ENCODE measurements around the gene EPB41L1.
"Not testable (repeated sequence)": the region's sequence is repeated elsewhere in the genome, so short reads cannot be mapped to it uniquely, and the experiment has no call there.

The EPB41L1 gene

DNA sequence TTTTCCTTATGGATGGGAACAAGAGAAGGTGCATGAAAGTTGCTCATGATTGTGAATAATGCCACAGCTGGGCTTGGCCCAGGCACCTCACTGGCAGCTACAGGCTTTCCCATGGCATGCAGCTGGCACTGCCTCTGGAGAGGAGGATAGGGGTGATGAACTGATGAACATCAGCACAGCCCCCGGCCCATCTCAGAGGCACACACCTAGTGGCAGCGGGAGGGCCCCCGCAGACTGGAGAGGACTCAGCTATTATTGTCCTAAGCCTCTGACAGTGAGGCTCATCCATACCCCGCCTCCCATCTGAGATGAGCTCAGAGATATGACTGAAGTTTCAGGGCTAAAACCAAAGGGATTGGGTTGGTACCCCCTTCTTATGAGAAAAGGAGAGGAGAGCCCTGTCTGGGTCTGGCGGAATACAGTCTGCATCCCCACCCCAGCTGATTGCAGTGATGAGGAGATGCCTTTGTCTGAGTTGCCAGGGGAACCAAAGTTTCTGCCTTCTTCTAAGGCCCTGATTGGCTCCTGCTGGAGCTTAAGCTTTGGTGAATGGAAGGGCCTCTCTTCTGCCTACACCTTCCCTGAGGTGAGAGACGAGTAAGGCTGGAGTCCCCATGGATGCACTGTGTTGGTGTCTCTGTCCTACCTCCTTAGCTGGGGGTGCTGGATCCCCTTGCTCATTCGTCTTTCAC is 27.6 kb upstream of the EPB41L1 start:
- DNase-seq = no peak

DNA sequence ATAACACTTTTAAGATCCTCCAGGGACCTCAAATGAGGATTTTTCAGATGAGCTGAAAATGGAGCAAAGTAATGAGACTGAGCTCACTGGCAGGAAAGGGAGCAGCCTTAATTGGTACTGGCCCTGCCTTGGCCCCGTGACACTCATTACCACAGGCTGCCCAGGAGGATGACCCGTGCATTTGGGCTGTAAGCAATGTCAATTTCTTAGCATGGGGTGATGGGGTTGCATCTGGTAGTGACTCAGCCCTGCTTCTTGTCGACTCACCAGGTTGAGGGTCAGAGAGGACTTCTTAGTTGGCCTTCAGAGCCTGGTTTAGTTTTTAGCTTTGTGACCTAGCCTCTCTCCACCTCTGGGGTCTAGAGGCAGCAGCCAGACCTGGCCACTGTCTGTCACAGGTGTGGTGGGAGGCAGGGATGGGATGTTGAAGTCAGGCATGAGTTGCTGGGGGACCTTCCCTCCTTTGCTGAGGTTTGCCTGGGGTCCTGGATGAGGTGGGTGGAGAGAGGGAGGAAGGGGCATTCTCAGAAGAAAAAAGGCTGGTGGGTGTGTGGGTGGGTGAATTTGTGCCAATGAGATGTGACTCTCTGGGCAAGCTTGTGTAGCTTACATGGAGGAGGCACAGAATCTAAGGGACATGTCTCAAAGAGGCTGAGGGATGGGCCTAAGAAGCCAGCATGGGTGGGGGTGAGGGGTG is 25.9 kb upstream of the EPB41L1 start:
- no peak for DNase-seq

DNA sequence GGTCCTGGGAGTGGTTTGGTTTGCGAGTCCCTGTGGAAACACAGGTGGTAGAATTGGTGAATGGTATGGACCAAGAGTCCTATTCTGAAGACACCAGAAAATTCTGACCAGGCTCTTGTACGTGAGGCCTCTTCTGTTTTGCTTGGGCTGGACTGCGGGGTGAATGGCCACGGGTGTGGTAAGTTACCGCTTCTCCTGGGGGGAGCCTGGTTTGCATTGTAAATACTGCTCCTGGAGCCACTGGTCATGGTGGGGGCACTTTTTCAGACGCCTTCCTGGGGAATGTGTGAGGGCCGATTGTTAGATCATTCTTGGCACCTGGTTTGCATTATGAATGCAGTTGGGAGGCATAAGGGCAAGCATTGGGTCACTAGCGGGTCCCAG is 25.4 kb upstream of the EPB41L1 start:
- no peak for DNase-seq

DNA sequence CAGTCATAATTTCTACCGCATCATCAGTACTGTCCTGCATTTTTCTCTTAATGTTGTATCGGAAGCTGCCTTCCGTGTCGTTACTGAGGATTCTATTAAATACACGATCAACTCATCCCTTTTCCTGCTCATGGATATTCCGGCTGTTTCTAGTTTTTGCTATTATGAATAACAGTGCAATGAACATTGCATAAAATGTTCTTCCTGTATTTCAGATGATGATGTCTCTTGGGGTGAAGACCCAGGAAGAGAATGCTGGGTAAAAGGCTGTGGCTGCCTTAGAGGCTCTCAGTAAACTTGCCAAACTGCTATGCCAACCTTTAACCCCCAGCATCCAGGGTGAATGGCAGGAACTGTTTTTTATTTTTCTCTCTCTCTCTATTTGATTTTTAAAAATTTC is 24.1 kb upstream of the EPB41L1 start:
- no peak for DNase-seq

DNA sequence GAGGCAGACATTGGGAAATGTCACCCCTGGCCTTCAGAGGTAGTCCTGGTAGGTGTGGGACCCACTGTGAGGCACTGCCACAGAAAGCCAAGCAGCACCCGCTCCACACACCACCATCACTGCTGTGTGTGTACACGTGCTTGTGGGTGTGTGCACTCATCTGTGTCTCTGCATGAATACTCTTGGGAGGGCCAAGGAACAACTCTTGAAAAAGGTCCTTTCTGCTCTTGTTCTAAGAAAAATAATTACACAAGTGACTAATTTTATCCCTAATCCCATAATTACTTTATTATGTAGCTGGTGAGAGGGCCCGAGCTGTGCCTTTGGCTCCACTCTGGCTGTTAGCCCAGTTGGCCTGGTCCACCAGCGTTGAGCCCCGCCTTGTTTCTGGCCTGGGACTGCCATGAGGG is 21.7 kb upstream of the EPB41L1 start:
- DNase-seq = no peak

DNA sequence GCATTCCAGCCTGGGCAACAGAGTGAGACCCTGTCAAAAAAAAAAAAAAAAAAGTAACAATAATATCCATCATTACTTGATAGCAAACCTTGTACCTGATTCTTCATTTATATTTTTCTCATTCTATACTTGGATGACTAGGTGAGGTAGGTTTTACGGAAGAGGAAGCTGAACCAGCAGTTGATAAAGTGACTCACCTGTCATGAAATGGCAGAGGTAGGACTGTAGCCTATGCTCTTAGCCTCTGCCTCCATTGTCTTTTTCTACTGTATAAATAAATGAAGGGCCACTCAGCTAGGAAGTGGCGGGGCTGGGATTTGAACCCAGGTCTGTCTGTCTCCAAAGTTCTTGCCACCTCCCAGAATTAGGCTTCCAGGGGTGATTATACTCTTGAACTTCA is 20.7 kb upstream of the EPB41L1 start:
- DNase-seq = no peak

DNA sequence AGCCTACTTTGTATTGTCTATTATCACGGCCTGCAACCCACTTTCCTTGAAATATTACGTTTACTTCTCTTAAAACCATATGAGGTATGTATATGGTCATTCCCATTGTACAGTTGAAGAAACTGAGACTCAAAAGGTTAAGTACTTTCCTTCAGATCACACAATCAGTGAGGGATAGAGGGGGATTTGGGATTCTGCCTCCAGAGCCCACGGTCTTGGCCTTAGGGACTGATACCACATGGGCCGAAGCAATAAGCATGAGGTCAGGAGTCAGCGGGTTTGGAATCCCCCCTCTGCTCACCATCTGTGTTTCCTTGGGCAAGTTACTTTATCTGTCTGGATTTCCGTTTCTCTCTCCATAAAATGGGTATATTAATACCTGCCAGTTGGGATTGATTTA is 19.4 kb upstream of the EPB41L1 start:
- DNase-seq = no peak

DNA sequence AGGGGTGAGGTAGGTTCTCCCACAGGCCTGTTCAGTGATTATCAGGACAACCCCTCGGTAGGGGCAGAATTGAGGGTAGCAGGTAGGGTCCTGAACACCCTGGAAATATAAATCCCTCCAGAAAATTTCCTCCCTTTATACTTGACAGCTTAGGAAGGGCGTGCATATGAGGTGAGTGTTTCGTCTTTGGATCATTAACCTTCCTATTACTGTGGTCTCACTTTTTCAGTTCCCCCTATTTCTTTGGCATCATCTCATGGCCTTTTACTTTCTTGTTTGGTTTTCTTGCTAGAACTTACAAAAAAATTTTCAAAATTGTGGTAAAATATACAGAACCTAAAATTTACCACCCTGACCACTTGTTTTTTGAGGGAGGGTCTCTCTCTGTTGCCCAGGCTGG is 18.7 kb upstream of the EPB41L1 start:
- no peak for DNase-seq

DNA sequence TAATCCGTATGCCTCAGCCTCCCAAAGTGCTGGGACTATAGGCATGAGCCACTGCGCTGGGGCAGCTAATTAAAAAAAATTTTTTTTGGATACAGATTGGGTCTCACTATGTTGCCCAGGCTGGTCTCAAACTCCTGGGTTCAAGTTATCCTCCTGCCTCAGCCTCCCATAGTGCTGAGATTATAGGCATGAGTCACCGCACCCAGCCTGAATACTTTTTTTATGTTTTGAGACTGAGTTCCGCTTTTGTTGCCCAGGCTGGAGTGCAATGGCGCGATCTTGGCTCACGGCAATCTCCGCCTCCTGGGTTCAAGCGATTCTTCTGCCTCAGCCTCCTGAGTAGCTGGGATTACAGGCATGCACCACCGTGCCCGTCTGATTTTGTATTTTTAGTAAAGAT is 17.2 kb upstream of the EPB41L1 start:
- DNase-seq = not testable (repeated sequence)

DNA sequence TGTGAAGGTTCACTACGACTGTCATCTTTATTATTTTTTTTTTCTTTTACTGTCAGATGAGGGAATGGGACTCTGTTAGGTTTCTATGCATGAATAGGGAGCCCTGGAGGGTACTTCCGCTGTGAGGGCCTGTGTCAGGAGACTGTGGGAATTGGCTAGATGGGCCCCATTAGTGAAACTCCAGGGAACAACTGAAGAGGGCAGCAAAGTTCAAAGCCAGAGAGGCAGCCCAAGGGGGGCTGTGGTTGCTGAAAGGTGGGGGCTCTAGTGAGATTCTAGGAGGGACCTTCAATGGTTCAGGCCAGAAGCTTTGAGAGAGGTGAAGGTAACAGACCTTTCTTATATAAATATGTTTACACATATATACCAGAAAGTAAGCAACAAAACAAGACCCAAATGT is 13.2 kb upstream of the EPB41L1 start:
- no peak for DNase-seq

DNA sequence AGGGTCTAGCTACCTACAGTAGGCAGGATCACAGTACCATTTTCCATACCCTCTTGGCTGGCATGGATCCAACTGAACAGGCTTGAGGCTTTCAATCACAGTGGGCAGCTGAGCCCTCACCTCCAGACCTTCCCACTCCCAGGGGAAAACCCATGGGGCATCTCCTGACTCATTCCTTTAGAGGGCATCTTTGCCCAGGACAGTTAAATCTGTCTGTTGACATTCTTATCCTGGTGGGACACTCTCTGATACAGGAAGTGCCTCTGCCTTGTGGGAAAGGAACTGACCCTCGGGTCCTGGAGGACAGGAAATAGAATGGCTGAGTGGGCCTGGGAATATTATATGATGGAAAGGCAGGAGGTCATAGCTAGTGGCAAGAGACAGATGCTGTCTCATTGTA is 10.2 kb upstream of the EPB41L1 start:
- DNase-seq = no peak

DNA sequence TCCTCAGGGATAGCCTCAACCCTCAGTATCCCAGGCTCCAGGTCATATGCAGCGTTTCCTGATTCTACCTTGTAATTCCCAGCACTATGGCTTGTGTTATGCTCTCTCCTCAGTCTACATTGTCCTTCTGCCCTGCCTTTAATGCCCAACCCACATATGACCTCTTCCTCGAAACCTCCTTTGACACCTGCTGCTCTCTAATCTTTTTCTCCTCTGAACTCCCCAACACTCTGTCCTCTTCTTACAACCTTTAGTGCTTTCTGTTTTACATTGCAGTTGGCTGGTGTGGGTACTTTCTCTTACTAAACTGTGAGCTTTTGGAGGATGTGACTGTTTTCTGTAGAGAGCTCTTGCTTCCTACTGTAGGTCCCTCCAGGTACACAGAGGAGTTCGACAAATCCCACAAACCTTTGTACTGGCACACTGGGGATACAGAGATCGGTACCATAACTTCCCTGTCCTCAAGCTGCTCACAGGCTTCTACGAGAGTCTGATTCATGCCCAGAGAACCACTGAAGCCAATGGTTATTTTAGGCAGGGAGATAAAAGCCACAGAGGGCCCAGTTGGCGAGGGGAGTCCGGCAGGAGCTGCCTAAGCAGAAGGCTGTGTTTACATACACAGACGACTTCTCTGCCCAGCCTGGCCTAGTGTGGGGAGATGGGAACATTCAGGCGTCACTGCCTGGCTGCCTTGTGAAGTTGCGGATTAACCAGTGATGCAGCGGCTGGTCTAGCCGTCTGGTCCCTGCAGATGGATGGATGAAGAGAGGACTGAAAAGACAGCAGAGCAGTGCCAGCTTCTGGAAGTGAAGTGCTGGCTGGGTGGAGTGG is 8.4 kb upstream of the EPB41L1 start:
- no peak for DNase-seq

DNA sequence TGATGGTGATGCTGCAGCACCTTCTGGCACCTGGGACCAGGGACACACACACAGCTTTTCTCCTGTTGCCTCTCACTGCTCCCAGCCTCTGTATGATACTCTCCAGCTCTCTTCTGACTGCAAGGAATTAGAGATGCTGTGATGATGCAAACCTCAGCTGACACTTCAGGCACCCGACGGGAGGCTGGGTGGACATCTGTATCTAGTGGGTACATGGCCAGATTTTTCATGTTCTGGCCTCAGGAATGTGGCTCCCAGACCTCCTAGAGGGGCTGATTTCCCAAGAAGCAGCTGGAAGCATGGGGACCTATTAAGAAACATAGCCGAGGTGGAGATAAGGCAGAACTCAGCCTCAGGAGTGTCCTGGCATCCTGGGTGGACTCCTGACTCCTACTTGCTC is 6.8 kb upstream of the EPB41L1 start:
- DNase-seq = no peak

DNA sequence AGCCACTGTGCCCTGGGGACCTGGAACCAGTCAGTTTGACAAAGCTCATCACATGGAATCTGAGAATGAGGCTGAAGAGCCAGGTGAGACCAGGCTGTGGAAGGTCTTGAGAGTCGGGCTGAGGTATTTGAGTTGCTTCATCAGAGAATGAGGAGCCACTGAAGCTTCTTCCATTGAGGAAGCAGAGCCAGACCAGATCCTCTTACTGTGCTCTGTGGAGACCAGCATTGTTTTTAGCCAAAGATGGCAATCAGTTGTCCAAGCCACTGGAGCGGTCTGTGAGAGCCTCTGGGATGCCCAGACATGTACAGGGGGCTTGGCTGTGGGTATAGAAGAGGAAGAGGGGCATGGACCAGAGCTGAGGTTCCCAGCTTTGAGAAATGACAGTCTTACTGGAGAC is 6.1 kb upstream of the EPB41L1 start:
- DNase-seq = no peak

DNA sequence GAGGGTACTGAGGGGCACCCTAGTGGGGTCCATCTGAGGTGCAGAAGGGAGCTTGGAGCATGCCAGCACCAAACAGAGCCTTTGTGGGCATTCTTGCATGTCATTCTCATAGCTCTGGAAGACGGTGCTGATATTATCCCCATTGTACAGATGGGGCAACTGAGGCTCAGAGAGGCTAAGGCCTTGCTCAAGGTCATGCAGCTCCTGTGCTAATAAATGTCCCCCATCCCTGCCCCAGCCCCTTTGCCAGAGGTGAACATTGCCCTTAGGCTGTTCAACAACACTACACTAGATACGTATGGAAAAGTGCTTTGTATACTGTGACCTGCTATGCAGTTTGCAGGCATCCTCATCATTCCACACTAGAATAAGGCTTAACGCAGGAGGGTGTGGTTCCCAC is 5.5 kb upstream of the EPB41L1 start:
- no peak for DNase-seq

DNA sequence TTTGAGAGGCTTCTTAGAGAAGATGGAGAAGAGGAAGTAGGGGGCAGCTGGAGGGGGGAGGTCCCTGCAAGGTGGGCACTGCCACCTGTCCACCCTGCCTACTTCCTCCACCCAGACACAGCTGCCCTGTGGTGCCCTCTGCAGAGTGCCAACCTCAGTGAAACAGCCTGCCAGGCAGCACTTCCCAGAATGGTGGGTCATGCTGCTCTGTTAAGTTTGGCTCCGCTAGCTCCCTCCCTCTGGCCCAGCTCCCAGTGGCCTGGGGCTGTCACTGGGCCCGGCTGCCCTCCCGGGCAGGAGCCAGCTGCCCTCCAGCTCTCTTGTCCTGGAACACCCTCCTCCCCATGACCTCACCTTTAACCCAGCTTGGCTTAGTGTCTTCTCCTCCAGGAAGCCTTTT is 5.1 kb upstream of the EPB41L1 start:
- DNase-seq = no peak

DNA sequence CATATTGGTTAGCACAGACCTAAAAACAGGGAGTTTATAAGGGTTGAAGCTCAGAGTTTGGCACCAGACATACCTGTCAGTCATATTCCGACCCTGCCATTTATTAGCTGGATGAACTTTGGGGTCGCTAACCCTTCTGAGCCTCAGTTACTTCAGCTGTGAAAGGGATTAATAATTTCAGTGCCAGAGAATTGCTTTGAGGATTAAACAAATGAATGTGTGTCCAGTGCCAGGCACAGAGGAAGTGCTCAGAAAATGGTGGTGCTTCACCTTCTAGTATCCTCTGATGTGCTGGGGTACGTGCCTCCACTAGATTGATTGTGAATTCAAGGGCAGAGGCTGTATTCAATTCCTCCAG is 4.1 kb upstream of the EPB41L1 start:
- DNase-seq = no peak

DNA sequence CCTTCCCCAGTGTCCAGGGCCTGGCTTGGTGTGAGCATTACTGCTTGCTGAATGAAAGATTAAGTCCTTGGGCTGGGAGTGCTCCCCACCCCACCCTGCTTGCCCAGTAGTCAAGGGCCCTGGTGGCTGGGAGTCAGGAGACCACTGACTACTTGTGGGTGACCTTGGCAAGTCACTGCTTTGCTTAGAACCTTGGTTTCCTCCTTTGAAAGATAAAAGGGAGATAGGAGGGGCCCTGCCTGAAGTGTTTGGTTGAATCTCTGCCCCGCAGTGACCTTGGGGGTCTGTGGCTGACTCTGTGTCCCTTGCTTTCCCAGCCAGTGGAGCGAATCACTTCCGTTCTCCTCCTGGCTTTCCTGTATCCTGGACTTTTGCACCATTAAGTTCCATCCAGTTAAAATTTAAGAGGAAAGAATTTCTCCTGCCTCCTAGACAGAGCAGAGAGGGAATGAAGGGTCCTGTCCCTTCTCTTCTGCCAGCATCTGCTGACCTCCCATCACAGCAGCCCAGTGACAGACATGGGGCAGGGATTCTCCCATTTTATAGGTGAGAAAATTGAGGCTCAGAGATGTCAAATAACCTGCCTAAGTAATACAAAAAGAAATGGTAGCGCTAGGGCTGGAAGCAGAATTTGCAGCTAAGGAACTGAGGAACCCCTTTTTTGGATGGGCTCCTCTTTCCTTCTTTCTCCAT is 3.5 kb upstream of the EPB41L1 start:
- DNase-seq = no peak

DNA sequence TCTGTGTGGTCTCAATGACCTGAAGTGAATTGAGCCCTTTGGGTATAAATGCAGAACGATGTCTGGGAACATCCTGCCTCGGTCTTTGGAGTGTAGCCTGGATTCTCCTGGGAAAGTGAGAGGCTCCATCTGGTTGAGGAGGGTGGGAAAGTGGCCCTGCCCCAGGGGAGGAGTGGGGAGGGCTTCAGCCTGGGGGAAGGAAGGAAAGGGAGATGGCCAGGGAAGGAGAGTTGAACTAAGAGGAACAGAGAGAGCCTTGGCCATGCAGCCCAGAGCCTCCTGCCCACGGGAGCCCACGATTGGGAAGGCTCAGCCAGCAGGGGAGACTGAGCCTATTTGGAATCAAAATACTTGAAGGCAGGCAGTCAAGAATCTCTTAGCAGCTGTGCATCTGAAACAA is 2.3 kb upstream of the EPB41L1 start:
- no peak for DNase-seq

DNA sequence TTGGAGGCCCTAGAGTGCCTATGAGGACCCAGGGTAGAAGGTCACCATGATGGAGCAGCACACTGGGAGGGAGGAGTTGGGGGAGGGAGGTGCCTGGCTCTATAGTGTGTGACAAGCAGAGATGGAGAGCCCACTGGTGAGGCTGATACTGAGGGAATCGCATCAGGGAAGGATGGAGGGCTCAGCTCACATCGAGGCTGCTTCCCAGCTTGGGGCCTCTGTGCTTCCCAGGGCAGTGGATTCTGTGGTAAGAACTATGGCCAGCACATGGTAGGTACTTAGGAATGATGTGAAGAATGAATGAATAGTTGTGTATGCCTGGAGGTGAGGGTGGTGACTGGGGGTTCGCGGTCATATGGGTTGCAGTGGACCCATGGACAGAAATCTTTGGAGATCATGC is 1.3 kb upstream of the EPB41L1 start:
- DNase-seq = no peak

DNA sequence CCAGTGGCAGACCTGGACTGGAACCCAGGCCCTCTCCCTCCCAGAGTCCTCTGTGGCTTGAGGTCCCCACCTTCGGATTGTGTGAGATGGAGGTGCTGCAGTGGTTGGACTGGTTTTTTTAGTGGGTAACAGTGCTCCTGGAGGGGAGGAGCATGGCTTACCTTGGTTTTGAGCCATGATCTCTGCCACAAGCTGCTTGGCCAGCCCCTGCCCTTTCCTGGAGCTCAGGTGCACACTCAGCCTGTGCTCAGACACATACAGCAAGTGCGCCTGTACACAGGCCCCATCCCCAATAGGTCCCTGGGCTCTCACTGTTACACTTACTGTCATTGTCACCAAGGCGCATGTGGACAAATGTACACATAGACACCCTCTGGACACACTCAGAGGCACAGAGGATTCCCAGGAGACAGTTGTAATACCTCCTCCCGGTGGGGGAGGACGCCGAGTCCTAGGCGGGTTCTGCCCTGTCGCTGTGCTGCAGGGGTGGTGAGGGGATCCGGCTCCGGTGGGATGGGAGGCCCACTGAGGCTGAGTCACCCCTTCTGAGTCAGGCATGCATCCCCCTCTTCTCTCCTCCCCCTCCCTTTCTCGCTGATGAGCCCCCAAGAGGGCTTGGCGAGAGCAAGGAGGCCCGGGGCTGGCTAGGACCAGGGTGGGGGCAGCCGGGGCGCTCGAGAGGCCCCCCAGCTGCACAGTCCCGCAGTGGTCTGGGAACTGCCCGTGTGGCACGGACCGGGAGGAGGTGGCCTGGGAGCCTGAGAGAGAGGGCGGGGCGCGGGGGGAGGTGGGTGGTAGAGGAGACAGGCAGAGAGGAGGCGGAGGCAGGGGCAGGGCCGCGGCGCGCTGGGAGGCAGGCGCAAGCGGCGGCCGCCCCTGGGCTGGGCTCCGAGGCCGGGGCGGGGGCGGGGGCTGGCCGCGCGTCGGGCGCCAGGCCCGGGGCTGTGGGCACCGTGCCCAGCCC is 522 bp upstream of the EPB41L1 start:
- no peak for DNase-seq

DNA sequence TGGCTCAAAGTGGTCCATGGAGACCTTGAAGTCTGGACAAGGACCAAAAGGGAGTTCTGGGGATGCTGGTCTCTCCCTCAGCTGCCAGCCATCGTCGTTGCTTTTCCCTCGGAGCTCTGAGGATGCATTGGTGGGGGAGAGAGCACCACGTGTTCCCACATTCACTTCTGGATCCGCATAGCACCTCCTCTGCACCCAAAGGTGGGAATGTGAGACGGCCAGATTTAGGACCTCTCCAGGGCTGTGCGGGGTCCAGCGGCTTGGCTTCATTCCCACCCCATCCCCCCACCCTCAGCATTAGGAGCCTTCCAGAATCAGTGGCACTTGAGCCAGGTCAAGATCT is 1.1 kb downstream of the EPB41L1 start:
- DNase-seq = no peak

DNA sequence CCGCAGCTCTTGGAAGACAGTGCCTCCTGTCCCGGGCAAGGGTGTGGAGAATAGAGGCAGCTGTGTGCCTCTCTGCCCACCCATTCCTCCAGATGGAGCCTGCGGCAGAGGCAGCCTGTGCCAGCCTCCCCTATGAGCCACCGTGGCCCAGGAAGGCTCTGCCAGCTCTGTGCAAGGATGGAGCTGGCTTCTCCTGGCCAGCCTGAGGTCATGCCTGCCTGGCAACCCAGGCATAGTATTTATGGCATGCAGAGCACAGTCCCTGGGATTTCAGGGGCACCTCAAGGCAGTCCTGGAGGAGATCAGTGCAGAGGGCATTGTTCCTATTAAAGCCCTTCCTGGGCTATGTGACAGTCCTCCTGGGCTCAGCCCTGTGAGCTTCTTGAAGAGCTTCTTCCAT is 1.5 kb downstream of the EPB41L1 start:
- no peak for DNase-seq
